K562 (cell line): ENCODE data around the gene PARPBP. TPM values are rescaled to one million over a fixed set of nuclear protein-coding genes. Genes with fewer than 3 reads are reported as not detected.

Experiments used
- AFF4 ChIP-seq: sonication (generic); formaldehyde crosslinking; IDR thresholded peaks from 2 replicates; pipeline ENCODE4 v1.8.0; 2023; ENCODE audit warnings: mild to moderate bottlenecking, missing genetic modification reagents
- E2F1 ChIP-seq: sonication (generic); formaldehyde crosslinking; IDR thresholded peaks from 2 replicates; pipeline ENCODE4 v1.8.1; 2023; ENCODE audit warnings: mild to moderate bottlenecking, missing genetic modification reagents, moderate library complexity
- FOSL1 ChIP-seq: fragments of 200-800 bp; sonication (Bioruptor generic); conservative IDR thresholded peaks from 2 replicates; pipeline ENCODE4 v1.6.1; 2016; ENCODE audit warnings: missing genetic modification characterization, missing compliant biosample characterization
- MNT ChIP-seq, 2 experiments: fragments of 450-650 bp; conservative IDR thresholded peaks; 2 replicates each; pipeline ENCODE4 v1.6.1; 2017; ENCODE audit warnings: mild to moderate bottlenecking in 2 of 2, moderate library complexity in 2 of 2
- NFYB ChIP-seq: IDR thresholded peaks from 2 replicates; pipeline ENCODE4 v1.6.1; 2011; ENCODE audit warnings: mild to moderate bottlenecking, moderate library complexity; ENCODE audit not compliant: insufficient read length; ENCODE audit errors: extremely low read depth
- PHTF2 ChIP-seq: fragments of 250-450 bp; sonication (Bioruptor Pico); IDR thresholded peaks from 2 replicates; pipeline ENCODE4 v1.5.0; 2021; ENCODE audit warnings: mild to moderate bottlenecking
- RBM22 ChIP-seq: fragments of 200-400 bp; formaldehyde crosslinking; IDR thresholded peaks from 2 replicates; pipeline ENCODE4 v1.6.1; 2018; ENCODE audit warnings: low read length, low read depth; ENCODE audit not compliant: poor library complexity, severe bottlenecking
- SNRNP70 ChIP-seq: fragments of 200-400 bp; formaldehyde crosslinking; optimal IDR thresholded peaks from 2 replicates; pipeline ENCODE3; 2017; ENCODE audit warnings: low read depth, low read length
- SOX6 ChIP-seq: fragments of 450-650 bp; IDR thresholded peaks from 2 replicates; pipeline ENCODE4 v1.6.1; 2014; ENCODE audit warnings: mild to moderate bottlenecking
- XRCC3 ChIP-seq: fragments of 450-650 bp; IDR thresholded peaks from 2 replicates; pipeline ENCODE4 v1.6.1; 2017; ENCODE audit warnings: mild to moderate bottlenecking, moderate library complexity
- polyA plus RNA-seq, 8 experiments: library from polyadenylated mRNA; depleted of rRNA in 4 of 8; stranded (reverse) in 5 of 8; unstranded in 3 of 8; fragments of >200 nt; fragmentation: Nextera tagmentation in 2 of 8; fragmentation: Illumina TruSeq in 1 of 8; extraction: Ambion mirVana in 2 of 8; extraction: Trizol in 1 of 8; gene quantifications; 2 replicates each; pipeline versions ENCODE4 v1.2.1 to v1.2.3, GENCODE V29; 2011 to 2014; ENCODE audit warnings: inconsistent platforms in 1 of 8, missing spikeins in 1 of 8
- total RNA-seq, 7 experiments: library from RNA; depleted of rRNA in 6 of 7; stranded (reverse); fragments of >200 nt in 6 of 7; fragmentation: Illumina TruSeq in 2 of 7; extraction: Trizol in 2 of 7; gene quantifications; 2 replicates each; pipeline versions ENCODE4 v1.2.1 to v1.2.3, GENCODE V29; 2011 to 2021; ENCODE audit warnings: low replicate concordance in 1 of 7
- TF ChIP-seq, protein P1 (sequence below): fragments of 200-800 bp; sonication (Bioruptor generic); IDR thresholded peaks from 2 replicates; pipeline ENCODE4 v1.6.1; 2016; ENCODE audit warnings: missing genetic modification characterization, missing compliant biosample characterization
- TF ChIP-seq, protein P2 (sequence below): fragments of 450-650 bp; conservative IDR thresholded peaks from 2 replicates; pipeline ENCODE4 v1.6.1; 2016; ENCODE audit warnings: missing genetic modification characterization, low read depth, mild to moderate bottlenecking, missing compliant biosample characterization, moderate library complexity

PARPBP gene
- total and polyA plus RNA-seq, 9 of the 15 experiments (the other 6 are each of a cell fraction or from before 2014, with no cell fraction given): 26.1 to 62.5 (median 49.0) TPM

DNA sequence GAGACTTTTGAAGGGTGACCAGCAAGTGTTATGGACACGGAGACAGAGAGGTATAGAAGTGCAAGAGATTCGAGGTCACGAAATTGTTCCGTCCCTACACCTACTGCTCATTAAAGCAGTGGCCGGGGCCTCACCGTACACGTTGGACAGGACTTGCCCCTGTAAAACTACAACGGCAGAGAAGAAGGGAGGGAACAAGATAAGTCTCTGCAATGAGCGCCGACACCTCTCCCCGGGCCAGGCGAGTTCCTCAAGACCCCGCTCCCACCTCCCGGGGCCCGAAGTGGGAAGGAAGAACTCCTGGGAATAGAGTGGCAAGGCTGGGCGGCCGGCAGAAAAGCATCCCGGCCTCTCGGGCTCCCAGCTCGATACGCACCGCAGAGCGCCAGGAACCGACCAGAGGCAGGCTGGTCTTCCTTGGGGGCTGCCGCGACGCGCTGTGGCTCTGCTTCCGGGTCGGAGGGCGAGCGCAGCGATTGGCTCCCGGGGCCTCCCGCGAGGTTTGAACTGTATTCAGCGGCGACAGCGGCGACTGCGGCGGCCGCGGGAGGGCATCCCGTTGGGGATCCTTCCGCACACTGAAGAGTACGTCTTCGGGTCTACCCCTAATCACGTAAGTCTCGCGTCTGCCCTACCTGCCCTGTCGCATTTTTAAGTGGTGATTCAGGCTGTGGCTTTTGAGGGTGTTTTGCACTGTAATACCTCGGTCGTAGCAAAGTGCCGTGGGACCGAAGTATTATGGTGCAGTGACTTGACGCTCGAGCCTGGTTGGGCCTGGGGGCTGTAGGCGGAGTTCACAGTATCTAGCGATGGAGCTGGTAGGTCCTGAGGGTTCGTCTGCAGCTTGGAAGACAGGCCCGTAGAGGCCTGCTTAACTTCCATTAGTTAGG is at the start of gene PARPBP, which contains the start of gene NUP37 (continued):
- TF ChIP-seq RBM22 (peak; percentile 29), MNT (conservative IDR thresholded peaks at IDR 0.05) (peak; percentile 74 to 90), PHTF2 (CRISPR knock-in tag) (no peak), FOSL1 (peak; percentile 44; the same call in 1 of the 2 replicates), AFF4 (no peak; the same call in 1 of the 2 replicates), NFYB (peak; percentile 66), XRCC3 (no peak), SOX6 (peak; percentile 46; the same call in 1 of the 2 replicates), SNRNP70 (no peak), E2F1 (CRISPR knock-in tag) (no peak; the same call in 1 of the 2 replicates)
- TF ChIP-seq, protein P1, sequence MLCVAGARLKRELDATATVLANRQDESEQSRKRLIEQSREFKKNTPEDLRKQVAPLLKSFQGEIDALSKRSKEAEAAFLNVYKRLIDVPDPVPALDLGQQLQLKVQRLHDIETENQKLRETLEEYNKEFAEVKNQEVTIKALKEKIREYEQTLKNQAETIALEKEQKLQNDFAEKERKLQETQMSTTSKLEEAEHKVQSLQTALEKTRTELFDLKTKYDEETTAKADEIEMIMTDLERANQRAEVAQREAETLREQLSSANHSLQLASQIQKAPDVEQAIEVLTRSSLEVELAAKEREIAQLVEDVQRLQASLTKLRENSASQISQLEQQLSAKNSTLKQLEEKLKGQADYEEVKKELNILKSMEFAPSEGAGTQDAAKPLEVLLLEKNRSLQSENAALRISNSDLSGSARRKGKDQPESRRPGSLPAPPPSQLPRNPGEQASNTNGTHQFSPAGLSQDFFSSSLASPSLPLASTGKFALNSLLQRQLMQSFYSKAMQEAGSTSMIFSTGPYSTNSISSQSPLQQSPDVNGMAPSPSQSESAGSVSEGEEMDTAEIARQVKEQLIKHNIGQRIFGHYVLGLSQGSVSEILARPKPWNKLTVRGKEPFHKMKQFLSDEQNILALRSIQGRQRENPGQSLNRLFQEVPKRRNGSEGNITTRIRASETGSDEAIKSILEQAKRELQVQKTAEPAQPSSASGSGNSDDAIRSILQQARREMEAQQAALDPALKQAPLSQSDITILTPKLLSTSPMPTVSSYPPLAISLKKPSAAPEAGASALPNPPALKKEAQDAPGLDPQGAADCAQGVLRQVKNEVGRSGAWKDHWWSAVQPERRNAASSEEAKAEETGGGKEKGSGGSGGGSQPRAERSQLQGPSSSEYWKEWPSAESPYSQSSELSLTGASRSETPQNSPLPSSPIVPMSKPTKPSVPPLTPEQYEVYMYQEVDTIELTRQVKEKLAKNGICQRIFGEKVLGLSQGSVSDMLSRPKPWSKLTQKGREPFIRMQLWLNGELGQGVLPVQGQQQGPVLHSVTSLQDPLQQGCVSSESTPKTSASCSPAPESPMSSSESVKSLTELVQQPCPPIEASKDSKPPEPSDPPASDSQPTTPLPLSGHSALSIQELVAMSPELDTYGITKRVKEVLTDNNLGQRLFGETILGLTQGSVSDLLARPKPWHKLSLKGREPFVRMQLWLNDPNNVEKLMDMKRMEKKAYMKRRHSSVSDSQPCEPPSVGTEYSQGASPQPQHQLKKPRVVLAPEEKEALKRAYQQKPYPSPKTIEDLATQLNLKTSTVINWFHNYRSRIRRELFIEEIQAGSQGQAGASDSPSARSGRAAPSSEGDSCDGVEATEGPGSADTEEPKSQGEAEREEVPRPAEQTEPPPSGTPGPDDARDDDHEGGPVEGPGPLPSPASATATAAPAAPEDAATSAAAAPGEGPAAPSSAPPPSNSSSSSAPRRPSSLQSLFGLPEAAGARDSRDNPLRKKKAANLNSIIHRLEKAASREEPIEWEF (CRISPR knock-in tag): no peak
- TF ChIP-seq, protein P2, sequence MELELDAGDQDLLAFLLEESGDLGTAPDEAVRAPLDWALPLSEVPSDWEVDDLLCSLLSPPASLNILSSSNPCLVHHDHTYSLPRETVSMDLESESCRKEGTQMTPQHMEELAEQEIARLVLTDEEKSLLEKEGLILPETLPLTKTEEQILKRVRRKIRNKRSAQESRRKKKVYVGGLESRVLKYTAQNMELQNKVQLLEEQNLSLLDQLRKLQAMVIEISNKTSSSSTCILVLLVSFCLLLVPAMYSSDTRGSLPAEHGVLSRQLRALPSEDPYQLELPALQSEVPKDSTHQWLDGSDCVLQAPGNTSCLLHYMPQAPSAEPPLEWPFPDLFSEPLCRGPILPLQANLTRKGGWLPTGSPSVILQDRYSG: no peak
